Vagina (tissue), 2 donors: ENCODE measurements around the gene LACTBL1.

Experiments used
- CTCF ChIP-seq, 3 experiments: fragments of 450-650 bp in 2 of 3; fragments of 200-600 bp in 1 of 3; sonication (generic) in 1 of 3; IDR thresholded peaks; one replicate each; pipeline ENCODE4 v1.5.1; 2017 to 2019; ENCODE audit warnings: antibody characterized with exemption in 3 of 3, mild to moderate bottlenecking in 2 of 3, moderate library complexity in 2 of 3
- POLR2AphosphoS5 ChIP-seq, 2 donors: sonication (generic); formaldehyde crosslinking; IDR thresholded peaks; one replicate each; pipeline ENCODE4 v1.9.0; 2017; ENCODE audit warnings: antibody characterized with exemption in 2 of 2, mild to moderate bottlenecking in 2 of 2, low read depth in 1 of 2; ENCODE audit not compliant: insufficient read depth in 1 of 2

GRCh38 chr1:22908880-22909426 is 63.7 kb downstream of the LACTBL1 start:
- no peak for TF ChIP-seq CTCF (IDR thresholded peaks at IDR 0.05)
- no peak for TF ChIP-seq POLR2AphosphoS5 (IDR thresholded peaks at IDR 0.05; ENCODE audit: insufficient read depth in 1 of 2, low read depth in 1 of 2)
